GM12873 (cell line): Measurements from ENCODE around the gene CIAO1.
A peak's percentile ranks its signal among the peaks of the same experiment; 100 is the strongest.

Experiments used
- CTCF ChIP-seq: IDR thresholded peaks from 2 replicates; pipeline ENCODE4 v1.5.1; 2012; ENCODE audit warnings: low read depth, mild to moderate bottlenecking, moderate library complexity, low read length, control low read depth; ENCODE audit not compliant: insufficient read depth; ENCODE audit errors: missing control alignments

The CIAO1 gene

GRCh38 chr2:96252526-96252925, 13.5 kb upstream of the CIAO1 start:
- TF ChIP-seq CTCF, result no peak

GRCh38 chr2:96253006-96253405, 13.0 kb upstream of the CIAO1 start:
- TF ChIP-seq CTCF, result no peak

GRCh38 chr2:96254571-96254970, 11.5 kb upstream of the CIAO1 start:
- TF ChIP-seq CTCF, result no peak

GRCh38 chr2:96256611-96257113, 9.4 kb upstream of the CIAO1 start:
- TF ChIP-seq CTCF, result no peak

- TF ChIP-seq CTCF, result no peak
These were observed 7.6 kb upstream of the CIAO1 start for GRCh38 chr2:96258166-96259022.

GRCh38 chr2:96259497-96259921, 6.5 kb upstream of the CIAO1 start:
- no peak for TF ChIP-seq CTCF

GRCh38 chr2:96260387-96261260, 5.4 kb upstream of the CIAO1 start:
- TF ChIP-seq CTCF, result peak; percentile 71
